Measurements from ENCODE around the gene SMARCE1.
A peak's percentile ranks its signal among the peaks of the same experiment; 100 is the strongest.

The SMARCE1 gene

GRCh38 chr17:40645943-40646342 lies 1.7 kb downstream of the SMARCE1 start:
- DNase-seq (ENCODE audit: low spot score), result no peak

- no peak for DNase-seq (ENCODE audit: low spot score)
Measured at GRCh38 chr17:40645291-40645690, 2.3 kb downstream of the SMARCE1 start.

- DNase-seq (ENCODE audit: low spot score), result no peak
Measured at GRCh38 chr17:40637931-40638330, 9.7 kb downstream of the SMARCE1 start.

GRCh38 chr17:40633871-40634270 lies 13.7 kb downstream of the SMARCE1 start:
- no peak for DNase-seq (ENCODE audit: low spot score)

GRCh38 chr17:40632216-40632615 lies 15.4 kb downstream of the SMARCE1 start:
- DNase-seq (ENCODE audit: low spot score), result no peak

- DNase-seq (ENCODE audit: low spot score), result no peak
Measured at GRCh38 chr17:40629842-40630241, 17.8 kb downstream of the SMARCE1 start.

- no peak for DNase-seq (ENCODE audit: low spot score)
Measured at GRCh38 chr17:40625311-40625710, 22.3 kb downstream of the SMARCE1 start.

GRCh38 chr17:40623419-40624210 lies 24.0 kb downstream of the SMARCE1 start:
- no peak for DNase-seq (ENCODE audit: low spot score)

GRCh38 chr17:40622509-40622928 lies 25.1 kb downstream of the SMARCE1 start:
- DNase-seq (ENCODE audit: low spot score), result no peak

- no peak for DNase-seq (ENCODE audit: low spot score)
Measured at GRCh38 chr17:40621578-40621977, 26.0 kb downstream of the SMARCE1 start.

GRCh38 chr17:40621019-40621418 lies 26.6 kb downstream of the SMARCE1 start:
- no peak for DNase-seq (ENCODE audit: low spot score)

- DNase-seq (ENCODE audit: low spot score), result no peak
Measured at GRCh38 chr17:40618754-40619625, 28.6 kb downstream of the SMARCE1 start.

GRCh38 chr17:40617678-40618240 lies 29.9 kb downstream of the SMARCE1 start:
- no peak for DNase-seq (ENCODE audit: low spot score)

- no peak for DNase-seq (ENCODE audit: low spot score)
Measured at GRCh38 chr17:40616592-40616991, 31.0 kb downstream of the SMARCE1 start.

GRCh38 chr17:40615841-40616476 lies 31.7 kb downstream of the SMARCE1 start:
- no peak for DNase-seq (ENCODE audit: low spot score)

- DNase-seq (ENCODE audit: low spot score), result peak; percentile 58
Measured at GRCh38 chr17:40615068-40615840, 32.4 kb downstream of the SMARCE1 start.

- no peak for DNase-seq (ENCODE audit: low spot score)
Measured at GRCh38 chr17:40614431-40615067, 33.1 kb downstream of the SMARCE1 start.

- no peak for DNase-seq (ENCODE audit: low spot score)
Measured at GRCh38 chr17:40613467-40614154, 34.0 kb downstream of the SMARCE1 start.

GRCh38 chr17:40612599-40613244 lies 34.9 kb downstream of the SMARCE1 start:
- DNase-seq (ENCODE audit: low spot score), result no peak

All from COLO829 (cell line).